HepG2 (cell line): ENCODE data around the gene CHST1. TPM values are rescaled to one million over a fixed set of nuclear protein-coding genes. Genes with fewer than 3 reads are reported as not detected.

Experiments
- ATAC-seq: fragments of 200-7000 bp; cut with Tn5 transposase; 3 replicates; pipeline ENCODE4 v1.9.1; 2020; ENCODE audit warnings: mild to moderate bottlenecking, moderate library complexity
- BruUV-seq: library from RNA; stranded (reverse); fragments of 400-500 nt; replicated peaks from 2 replicates; lab custom pipeline; 2021; lab: Mats Ljungman, UMichigan
- CTCF ChIA-PET: fragments of 300-600 bp; formaldehyde crosslinking; extraction: SDS; loops from one replicate; lab custom pipeline; 2021; ENCODE audit warnings: low total read pairs, inconsistent platforms, low intra/inter-chr PET ratio; lab: Yijun Ruan, JAX
- POLR2A ChIA-PET: fragments of 350-600 bp; sonication (Branson Sonifier 250); formaldehyde crosslinking; loops from one replicate; lab custom pipeline; 2020; ENCODE audit warnings: antibody characterized with exemption, inconsistent platforms; lab: Yijun Ruan, JAX
- DNase-seq: peaks from one replicate; pipeline ENCODE4 v3.0.0-alpha.2; 2015; ENCODE audit warnings: low spot score
- FAIRE-seq: peaks from 3 replicates; lab custom pipeline; 2011; peaks lifted over from hg19 to GRCh38; lab: Jason Lieb, UNC
- H2AFZ ChIP-seq: one replicate; pipeline ENCODE4 v1.6.1; 2011; ENCODE audit warnings: low read length, inconsistent platforms
- H3K27ac ChIP-seq: fragments of 300-600 bp; 3 replicates; pipeline ENCODE4 v1.8.0; 2011; ENCODE audit warnings: mixed run types, mild to moderate bottlenecking, mixed read lengths, low read length, inconsistent platforms; ENCODE audit not compliant: insufficient read depth; ENCODE audit errors: extremely low read length
- H3K27me3 ChIP-seq, 2 experiments: fragments of 200-600 bp in 1 of 2; 2 replicates in 1 of 2; 3 replicates in 1 of 2; pipeline versions ENCODE4 v1.6.0 to v1.8.0; 2011; ENCODE audit warnings: low read length in 2 of 2, mild to moderate bottlenecking in 2 of 2, moderate library complexity in 2 of 2, inconsistent platforms in 1 of 2; ENCODE audit not compliant: insufficient read depth in 2 of 2, control insufficient read depth in 1 of 2
- H3K36me3 ChIP-seq, 2 experiments: fragments of 200-600 bp in 1 of 2; replicated peaks in 1 of 2; 2 replicates in 1 of 2; 3 replicates in 1 of 2; pipeline versions ENCODE4 v1.5.1 to v1.8.0; 2011; ENCODE audit warnings: low read length in 2 of 2, inconsistent platforms in 1 of 2; ENCODE audit not compliant: insufficient read depth in 2 of 2, control insufficient read depth in 1 of 2
- H3K4me1 ChIP-seq: 2 replicates; pipeline ENCODE4 v1.5.1; 2012; ENCODE audit warnings: low read length, inconsistent platforms; ENCODE audit not compliant: insufficient read depth
- H3K4me2 ChIP-seq: 2 replicates; pipeline ENCODE4 v1.6.0; 2011; ENCODE audit warnings: low read depth, low read length, inconsistent platforms
- H3K4me3 ChIP-seq, 3 experiments: fragments of 200-600 bp in 1 of 3; sonication (generic), shearing (Covaris generic) in 1 of 3; replicated peaks in 1 of 3; 2 replicates each; pipeline ENCODE4 v1.5.1; 2011 to 2016; ENCODE audit warnings: low read length in 3 of 3, inconsistent platforms in 2 of 3, low read depth in 2 of 3, mild to moderate bottlenecking in 2 of 3, control low read depth in 1 of 3, mixed read lengths in 1 of 3; ENCODE audit not compliant: insufficient read depth in 1 of 3
- H3K79me2 ChIP-seq: one replicate; pipeline ENCODE4 v1.6.1; 2011; ENCODE audit warnings: low read length, inconsistent platforms; ENCODE audit not compliant: insufficient read depth
- H3K9ac ChIP-seq: 2 replicates; pipeline ENCODE4 v1.6.0; 2011; ENCODE audit warnings: mild to moderate bottlenecking, low read depth, low read length, inconsistent platforms; ENCODE audit not compliant: insufficient read depth
- H3K9me3 ChIP-seq: 2 replicates; pipeline ENCODE4 v1.5.1; 2012; ENCODE audit warnings: mild to moderate bottlenecking, low read length
- H4K20me1 ChIP-seq: 2 replicates; pipeline ENCODE4 v1.6.0; 2011; ENCODE audit warnings: inconsistent platforms, mild to moderate bottlenecking, low read length, moderate library complexity; ENCODE audit not compliant: insufficient read depth
- ATF6 ChIP-seq: sonication (generic); formaldehyde crosslinking; conservative IDR thresholded peaks from 2 replicates; pipeline ENCODE4 v1.4.0; 2020; ENCODE audit warnings: missing genetic modification reagents
- DDIT3 ChIP-seq: sonication (generic); formaldehyde crosslinking; IDR thresholded peaks from 2 replicates; pipeline ENCODE4 v1.4.0; 2020; ENCODE audit warnings: mild to moderate bottlenecking, missing genetic modification reagents
- FOXP4 ChIP-seq: sonication (generic); formaldehyde crosslinking; IDR thresholded peaks from 2 replicates; pipeline ENCODE4 v1.4.0; 2020; ENCODE audit warnings: missing genetic modification reagents
- GZF1 ChIP-seq: sonication (generic); formaldehyde crosslinking; IDR thresholded peaks from 2 replicates; pipeline ENCODE4 v1.5.1; 2020; ENCODE audit warnings: mild to moderate bottlenecking, missing genetic modification reagents
- HMGXB3 ChIP-seq: sonication (generic); formaldehyde crosslinking; IDR thresholded peaks from 2 replicates; pipeline ENCODE4 v1.4.0; 2020; ENCODE audit warnings: missing genetic modification reagents, borderline replicate concordance
- HOXA5 ChIP-seq: sonication (generic); formaldehyde crosslinking; IDR thresholded peaks from 2 replicates; pipeline ENCODE4 v1.4.0; 2020; ENCODE audit warnings: missing genetic modification reagents
- KLF13 ChIP-seq: sonication (generic); formaldehyde crosslinking; IDR thresholded peaks from 2 replicates; pipeline ENCODE4 v1.4.0; 2020; ENCODE audit warnings: mild to moderate bottlenecking, missing genetic modification reagents
- MTA3 ChIP-seq: sonication (generic); formaldehyde crosslinking; IDR thresholded peaks from 2 replicates; pipeline ENCODE4 v1.4.0; 2020; ENCODE audit warnings: missing genetic modification reagents
- PHF20 ChIP-seq: sonication (generic); formaldehyde crosslinking; IDR thresholded peaks from 2 replicates; pipeline ENCODE4 v1.5.0; 2020; ENCODE audit warnings: mild to moderate bottlenecking, missing genetic modification reagents
- SAFB2 ChIP-seq: sonication (generic); formaldehyde crosslinking; IDR thresholded peaks from 2 replicates; pipeline ENCODE4 v1.5.1; 2020; ENCODE audit warnings: missing genetic modification reagents, low read depth, mild to moderate bottlenecking, borderline replicate concordance
- SYNCRIP ChIP-seq: fragments of 200-400 bp; formaldehyde crosslinking; IDR thresholded peaks from 2 replicates; pipeline ENCODE4 v1.6.1; 2018; ENCODE audit warnings: mild to moderate bottlenecking, low read depth, low read length; ENCODE audit not compliant: insufficient read depth
- ZNF124 ChIP-seq: sonication (generic); formaldehyde crosslinking; IDR thresholded peaks from 2 replicates; pipeline ENCODE4 v1.4.0; 2020; ENCODE audit warnings: missing genetic modification reagents
- ZNF264 ChIP-seq: sonication (generic); formaldehyde crosslinking; IDR thresholded peaks from 2 replicates; pipeline ENCODE4 v1.4.0; 2020; ENCODE audit warnings: missing genetic modification reagents
- ZNF792 ChIP-seq: IDR thresholded peaks from 2 replicates; pipeline ENCODE4 v1.6.1; 2016
- ZSCAN30 ChIP-seq: sonication (generic); formaldehyde crosslinking; IDR thresholded peaks from 2 replicates; pipeline ENCODE4 v1.5.0; 2020; ENCODE audit warnings: mild to moderate bottlenecking, missing genetic modification reagents
- WGBS: methylation state at CpG from one replicate; pipeline ENCODE4 v1.1.6; 2017; ENCODE audit warnings: low lambda C conversion rate; 5-methylcytosine and 5-hydroxymethylcytosine counted together
- in situ Hi-C: cut with HindIII; loops from 2 replicates; pipeline ENCODE4 v1.10.0; 2017; ENCODE audit warnings: low pct_unique_long_range_greater_than_20kb; ENCODE audit not compliant: extremely low pct_ligation_motif_present
- intact Hi-C: fragments of 100-400 bp; cut with micrococcal nuclease; formaldehyde crosslinking; loops from one replicate; pipeline ENCODE4 v1.10.0; 2022; ENCODE audit not compliant: unreplicated experiment
- polyA plus RNA-seq, 8 experiments: library from polyadenylated mRNA; depleted of rRNA in 3 of 8; stranded (reverse) in 7 of 8; unstranded in 1 of 8; fragments of >200 nt; fragmentation: Illumina TruSeq in 4 of 8; extraction: Trizol in 4 of 8; gene quantifications; 2 replicates each; pipeline versions ENCODE4 v1.2.1 to v1.2.3, GENCODE V29; 2011 to 2016; ENCODE audit warnings: low read depth in 4 of 8, missing spikeins in 1 of 8, mixed read lengths in 1 of 8; ENCODE audit not compliant: insufficient read depth in 1 of 8
- total RNA-seq, 5 experiments: library from RNA; depleted of rRNA; stranded (reverse); fragments of >200 nt; fragmentation: Illumina TruSeq; extraction: Trizol; gene quantifications; 2 replicates each; pipeline ENCODE4 v1.2.3, GENCODE V29; 2016; ENCODE audit warnings: low read depth in 1 of 5

The CHST1 gene
- total and polyA plus RNA-seq, 2 of the 13 experiments (the other 11 are each of a cell fraction or from before 2014, with no cell fraction given), result not detected

GRCh38 chr11:45603946-45604682, 61.3 kb downstream of the CHST1 start:
- DNase-seq, result no peak
- Histone ChIP-seq H3K36me3 (no peaks in the 10 kb centered on the region), H3K9me3 (no peaks in the 10 kb centered on the region), H3K27me3 (peaks cover 0 to 16% of the 10 kb centered on the region in 2 experiments; a peak in 3 of 5 replicates), H3K27ac (no peak overlapping the region), H3K79me2 (no peaks in the 10 kb centered on the region), H3K4me1 (no peaks in the 10 kb centered on the region), H3K9ac (no peak overlapping the region), H3K4me3 (no peak overlapping the region), H4K20me1 (no peaks in the 10 kb centered on the region), H3K4me2 (no peak overlapping the region), H2AFZ (no peak overlapping the region)
- BruUV-seq, result no TSS peak
- in situ Hi-C loops (no loop called here), intact Hi-C loops (no loop called here)
- WGBS, result 2% methylated on average over 11 of the region's 11 CpGs
- no peak for FAIRE-seq
- ATAC-seq, result no peak
- ChIA-PET POLR2A (no interaction called here), CTCF (no interaction called here)
- TF ChIP-seq SAFB2 (CRISPR knock-in tag) (no peak), MTA3 (CRISPR knock-in tag) (no peak), ZNF264 (CRISPR knock-in tag) (no peak), ZNF792 (no peak), HMGXB3 (CRISPR knock-in tag) (no peak), SYNCRIP (no peak), ATF6 (CRISPR knock-in tag) (no peak), PHF20 (CRISPR knock-in tag) (no peak), ZSCAN30 (CRISPR knock-in tag) (no peak), FOXP4 (CRISPR knock-in tag) (no peak), HOXA5 (CRISPR knock-in tag) (no peak), ZNF124 (CRISPR knock-in tag) (no peak), DDIT3 (CRISPR knock-in tag) (no peak), GZF1 (CRISPR knock-in tag) (no peak), KLF13 (no peak)
